Bronchial epithelial cell (primary cell): ENCODE data around the gene TTI1. TPM values are rescaled to one million over a fixed set of nuclear protein-coding genes. Genes with fewer than 3 reads are reported as not detected.

Experiments
- DNase-seq: peaks from one replicate; pipeline ENCODE4 v3.0.0-alpha.2; 2010; ENCODE audit warnings: low read depth
- FAIRE-seq: peaks from 2 replicates; lab custom pipeline; 2011; peaks lifted over from hg19 to GRCh38; lab: Jason Lieb, UNC
- H3K27me3 ChIP-seq: 2 replicates; pipeline ENCODE4 v1.5.1; 2011; ENCODE audit warnings: low read length; ENCODE audit not compliant: control insufficient read depth, insufficient read depth
- H3K36me3 ChIP-seq: 2 replicates; pipeline ENCODE4 v1.5.1; 2011; ENCODE audit warnings: low read length; ENCODE audit not compliant: control insufficient read depth, insufficient read depth
- H3K4me3 ChIP-seq: 2 replicates; pipeline ENCODE4 v1.5.1; 2011; ENCODE audit warnings: mild to moderate bottlenecking, low read depth, low read length, control low read depth
- total RNA-seq: library from RNA; depleted of rRNA; stranded (reverse); fragments of >200 nt; gene quantifications from 2 replicates; pipeline ENCODE4 v1.2.1, GENCODE V29; 2014
- TF ChIP-seq, protein P1 (sequence below): IDR thresholded peaks from 2 replicates; pipeline ENCODE4 v1.5.1; 2011; ENCODE audit warnings: mild to moderate bottlenecking, moderate library complexity, low read length, control low read depth, inconsistent platforms; ENCODE audit not compliant: insufficient read depth, severe bottlenecking

Gene TTI1
- total RNA-seq, 1 donor from 2014 or later = 14.7 TPM

DNA sequence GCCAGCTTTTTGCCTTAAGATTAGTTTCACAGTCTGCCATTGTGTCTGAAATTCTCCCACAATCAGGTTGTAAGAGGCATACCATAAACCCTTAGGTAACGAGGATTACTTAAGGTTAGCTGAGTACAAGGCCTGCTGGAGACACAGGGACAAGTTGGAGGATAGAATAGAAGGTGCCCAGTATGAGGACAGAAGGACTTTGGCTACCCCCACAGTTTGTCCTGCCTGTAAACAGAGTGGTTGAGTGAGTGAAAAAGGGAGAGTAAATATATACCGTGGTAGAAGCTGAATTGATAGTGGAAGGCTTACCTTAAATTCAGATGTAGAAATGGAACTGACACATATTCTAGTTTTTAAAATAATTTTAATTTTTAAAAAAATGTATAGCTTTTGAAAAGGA is 19.6 kb upstream of the TTI1 start:
- FAIRE-seq = no peak
- Histone ChIP-seq H3K36me3 (peaks cover 3% of the 10 kb centered on the region), H3K4me3 (no peak overlapping the region), H3K27me3 (no peaks in the 10 kb centered on the region)
- no peak for DNase-seq
- TF ChIP-seq, protein P1, sequence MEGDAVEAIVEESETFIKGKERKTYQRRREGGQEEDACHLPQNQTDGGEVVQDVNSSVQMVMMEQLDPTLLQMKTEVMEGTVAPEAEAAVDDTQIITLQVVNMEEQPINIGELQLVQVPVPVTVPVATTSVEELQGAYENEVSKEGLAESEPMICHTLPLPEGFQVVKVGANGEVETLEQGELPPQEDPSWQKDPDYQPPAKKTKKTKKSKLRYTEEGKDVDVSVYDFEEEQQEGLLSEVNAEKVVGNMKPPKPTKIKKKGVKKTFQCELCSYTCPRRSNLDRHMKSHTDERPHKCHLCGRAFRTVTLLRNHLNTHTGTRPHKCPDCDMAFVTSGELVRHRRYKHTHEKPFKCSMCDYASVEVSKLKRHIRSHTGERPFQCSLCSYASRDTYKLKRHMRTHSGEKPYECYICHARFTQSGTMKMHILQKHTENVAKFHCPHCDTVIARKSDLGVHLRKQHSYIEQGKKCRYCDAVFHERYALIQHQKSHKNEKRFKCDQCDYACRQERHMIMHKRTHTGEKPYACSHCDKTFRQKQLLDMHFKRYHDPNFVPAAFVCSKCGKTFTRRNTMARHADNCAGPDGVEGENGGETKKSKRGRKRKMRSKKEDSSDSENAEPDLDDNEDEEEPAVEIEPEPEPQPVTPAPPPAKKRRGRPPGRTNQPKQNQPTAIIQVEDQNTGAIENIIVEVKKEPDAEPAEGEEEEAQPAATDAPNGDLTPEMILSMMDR = no peak

DNA sequence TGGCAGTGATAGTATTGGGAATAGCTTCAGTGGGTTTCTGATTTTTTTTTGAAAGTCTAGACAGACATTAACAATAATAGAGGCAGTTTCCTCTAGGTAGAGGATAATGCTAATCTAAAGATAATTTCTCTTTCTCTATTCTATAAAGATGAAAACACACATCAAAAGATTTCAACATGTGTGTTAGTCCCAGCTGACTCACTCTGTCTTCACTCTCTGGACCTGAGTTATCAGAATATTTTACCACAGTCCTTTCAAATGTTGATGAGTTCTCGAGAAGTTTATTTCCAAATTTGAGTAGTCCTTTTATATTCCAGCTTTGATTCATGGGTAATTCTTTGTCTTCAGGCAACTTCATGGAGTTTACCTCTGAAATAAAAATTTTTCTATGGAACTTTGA is 17.4 kb upstream of the TTI1 start:
- Histone ChIP-seq H3K4me3 (no peak overlapping the region), H3K27me3 (no peaks in the 10 kb centered on the region), H3K36me3 (peaks cover 2% of the 10 kb centered on the region)
- TF ChIP-seq, protein P1 = no peak
- FAIRE-seq = no peak
- DNase-seq = peak; percentile 66

DNA sequence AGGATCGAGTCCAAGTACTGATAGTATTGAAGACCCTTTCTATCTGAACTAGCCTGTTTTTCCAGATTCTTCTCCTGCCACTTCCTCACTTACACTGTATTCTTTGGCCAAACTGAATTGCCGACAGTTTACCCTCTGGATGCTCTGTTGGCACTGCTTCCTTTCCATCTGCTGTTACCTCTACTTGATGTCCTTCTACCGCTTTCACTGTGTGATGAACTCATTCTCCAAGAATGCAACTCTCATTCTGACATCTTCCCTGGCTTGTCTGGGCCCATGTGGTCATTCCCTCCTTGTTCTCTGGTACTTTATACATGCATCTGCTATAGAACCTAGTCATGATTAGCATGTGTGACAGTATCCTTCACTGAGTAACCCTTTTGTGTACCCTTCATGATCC is 16.5 kb upstream of the TTI1 start:
- H3K36me3 ChIP-seq = peaks cover 3% of the 10 kb centered on the region
- DNase-seq (peak; percentile 95), FAIRE-seq (peak; percentile 95)
- no peak overlapping the region for H3K4me3 ChIP-seq
- TF ChIP-seq, protein P1 = no peak
- H3K27me3 ChIP-seq = no peaks in the 10 kb centered on the region

DNA sequence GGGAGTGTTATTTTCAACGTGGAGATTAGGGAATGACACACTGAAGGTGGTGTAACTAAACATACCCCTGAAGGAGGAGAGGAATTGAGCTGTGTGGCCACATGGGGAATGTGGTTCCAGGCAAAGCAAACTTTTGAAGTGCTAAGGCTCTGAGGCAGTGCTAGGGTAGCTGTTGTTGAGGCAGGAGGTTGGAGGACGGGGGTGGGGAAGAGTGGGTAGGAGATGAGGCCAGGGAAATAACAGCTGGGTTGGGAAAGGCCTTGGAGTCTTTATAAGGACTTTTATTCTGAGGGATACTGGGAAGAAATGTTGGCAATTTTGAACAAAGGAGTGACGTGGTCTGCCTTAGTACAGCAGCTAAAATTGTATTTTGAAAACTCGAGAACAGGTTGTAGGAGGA is 13.3 kb upstream of the TTI1 start:
- TF ChIP-seq, protein P1 = no peak
- DNase-seq = no peak
- FAIRE-seq = no peak
- Histone ChIP-seq H3K36me3 (peaks cover 5% of the 10 kb centered on the region), H3K4me3 (no peak overlapping the region), H3K27me3 (no peaks in the 10 kb centered on the region)

DNA sequence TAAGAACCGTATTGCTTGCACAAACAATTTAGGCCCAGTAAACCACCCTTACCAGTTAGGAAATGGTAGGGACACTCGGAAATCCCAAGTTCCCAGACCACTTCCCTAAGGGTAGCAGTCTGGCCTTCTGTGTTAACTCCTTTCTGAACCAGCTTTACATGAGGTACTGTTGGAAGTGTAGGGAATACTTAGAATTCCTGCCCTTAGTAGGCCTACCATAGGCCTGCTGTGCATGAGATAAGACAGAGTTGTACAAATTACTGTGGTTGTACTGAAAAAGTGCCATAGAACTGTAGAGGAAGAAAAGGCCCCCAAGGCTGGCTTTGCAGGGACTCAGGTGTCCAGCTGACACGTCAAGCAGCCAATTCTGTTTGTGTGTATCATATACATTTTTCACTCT is 11.4 kb upstream of the TTI1 start:
- peaks cover 6% of the 10 kb centered on the region for H3K36me3 ChIP-seq
- TF ChIP-seq, protein P1 = no peak
- no peak overlapping the region for H3K4me3 ChIP-seq
- DNase-seq = no peak
- FAIRE-seq = no peak
- H3K27me3 ChIP-seq = no peaks in the 10 kb centered on the region
